ENCODE results near the gene MAN2A1. TPM values are rescaled to one million over a fixed set of nuclear protein-coding genes. Genes with fewer than 3 reads are reported as not detected.

Gene MAN2A1
- total RNA-seq: 10 to 100 TPM; 32.3 to 41.0 TPM

DNA sequence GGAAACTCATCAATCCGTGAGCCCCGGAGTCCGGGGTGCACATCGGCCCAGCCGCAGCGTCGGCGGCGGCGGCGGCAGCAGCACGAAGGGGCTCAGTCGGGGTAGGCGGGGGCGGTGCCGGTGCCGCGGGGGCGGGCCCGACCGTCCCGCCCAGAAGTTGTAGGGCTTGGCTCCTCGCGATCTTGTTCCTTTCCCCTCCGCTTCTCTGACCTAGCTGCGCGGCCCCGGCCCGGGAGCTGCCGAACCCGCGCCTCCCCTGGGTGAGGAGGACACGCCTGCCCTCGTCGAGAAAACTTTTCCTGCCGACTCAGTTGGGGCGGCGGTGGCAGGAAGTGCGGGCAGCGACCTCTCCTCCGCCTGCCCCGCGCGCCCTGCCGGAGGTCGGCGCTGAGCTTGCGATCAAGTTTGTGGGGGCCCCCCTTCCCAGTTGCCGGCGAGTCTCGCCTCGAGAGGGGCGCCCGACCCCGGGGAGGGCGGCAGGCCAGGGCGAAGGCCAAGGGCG lies at the start of gene MAN2A1:
Gene MAN2A1 (plus strand): TSS at position 188 of the 502 bp plus-strand sequence. CDS start 491 bp downstream, outside the sequence.
- peak within 1 kb of the TSS; percentile 88 to 94 for H3K27ac Mint-ChIP-seq
- DNase-seq (ENCODE audit: low spot score in 2 of 2) (peak; percentile 76 to 79), ATAC-seq (peak; percentile 52 to 67)
- peaks cover 0 to 6% of the 10 kb centered on the region in 2 donors for H3K36me3 Mint-ChIP-seq
- H3K9me3 Mint-ChIP-seq: no peaks in the 10 kb centered on the region

DNA sequence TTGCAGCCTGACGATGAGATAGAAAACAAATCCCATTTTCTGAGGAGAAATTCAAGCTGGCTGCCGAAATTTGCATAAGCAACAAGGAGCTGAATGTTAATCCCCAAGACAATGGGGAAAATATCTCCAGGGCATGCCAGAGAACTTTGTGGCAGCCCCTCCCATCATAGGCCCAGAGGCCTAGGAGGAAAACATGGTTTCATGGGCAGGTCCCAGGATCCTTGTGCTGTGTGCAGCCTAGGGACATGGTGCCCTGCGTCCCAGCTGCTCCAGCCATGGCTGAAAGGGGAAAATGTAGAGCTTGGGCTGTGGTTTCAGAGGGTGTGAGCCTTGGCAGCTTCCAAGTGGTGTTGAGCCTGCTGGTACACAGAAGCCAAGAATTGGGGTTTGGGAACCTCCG lies 48.8 kb upstream of the MAN2A1 start:
- DNase-seq (ENCODE audit: low spot score in 2 of 2): no peak
- Mint-ChIP-seq H3K9me3 (peaks cover 0 to 12% of the 10 kb centered on the region in 2 donors), H3K36me3 (peaks cover 0 to 4% of the 10 kb centered on the region in 2 donors), H3K27ac (no peak overlapping the region)
- ATAC-seq: no peak

DNA sequence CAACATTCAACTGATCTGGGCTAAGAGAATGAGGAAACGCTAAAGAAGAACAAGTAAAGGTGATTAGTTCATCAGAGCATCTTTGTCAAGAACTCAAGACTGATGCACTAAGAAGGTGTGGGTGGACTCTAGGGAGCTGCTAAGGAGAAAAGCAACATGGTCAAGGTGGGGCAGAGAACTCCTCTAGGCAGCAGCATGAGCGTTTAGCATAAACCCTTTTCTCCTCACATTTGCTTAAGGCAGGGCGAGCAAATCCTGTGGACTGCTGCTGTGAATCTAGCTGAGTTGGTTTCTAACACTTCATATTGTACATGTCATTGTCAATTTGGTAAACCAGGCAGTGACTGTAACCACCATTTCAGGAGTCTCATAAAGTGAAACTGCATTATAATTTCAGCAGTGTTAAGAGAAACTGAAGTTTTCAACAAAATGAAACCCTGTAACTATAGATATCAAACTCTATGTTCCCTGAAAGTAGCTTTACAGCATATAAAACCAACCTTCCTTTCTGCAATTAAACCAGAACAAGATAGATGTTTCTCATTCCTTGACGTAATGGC lies 45.9 kb upstream of the MAN2A1 start:
- peaks cover 0 to 4% of the 10 kb centered on the region in 2 donors for H3K36me3 Mint-ChIP-seq
- H3K27ac Mint-ChIP-seq: no peak overlapping the region
- H3K9me3 Mint-ChIP-seq: peaks cover 0 to 12% of the 10 kb centered on the region in 2 donors
- DNase-seq (ENCODE audit: low spot score in 2 of 2) (no peak), ATAC-seq (no peak)

DNA sequence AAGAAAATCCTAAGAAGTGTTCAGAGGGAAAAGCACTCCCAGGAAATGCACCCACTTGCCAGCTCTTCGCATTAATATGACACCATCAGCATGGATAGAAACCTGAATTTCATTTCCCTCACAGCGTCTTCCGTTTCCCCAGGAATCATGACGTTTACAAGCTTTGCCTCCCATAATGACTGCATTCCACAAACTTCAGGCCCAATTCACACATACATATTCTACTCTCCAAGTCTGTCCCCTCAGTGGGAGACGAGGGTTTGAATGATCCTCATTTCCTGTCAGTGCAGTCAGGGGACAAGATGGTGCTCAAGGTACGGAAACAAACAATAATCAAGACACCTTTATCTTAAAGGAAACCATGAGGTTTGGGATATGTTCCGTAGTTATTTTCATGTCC lies 44.9 kb upstream of the MAN2A1 start:
- ATAC-seq: no peak
- Mint-ChIP-seq H3K36me3 (peaks cover 0 to 4% of the 10 kb centered on the region in 2 donors), H3K9me3 (peaks cover 0 to 12% of the 10 kb centered on the region in 2 donors), H3K27ac (no peak overlapping the region)
- DNase-seq (ENCODE audit: low spot score in 2 of 2): no peak

DNA sequence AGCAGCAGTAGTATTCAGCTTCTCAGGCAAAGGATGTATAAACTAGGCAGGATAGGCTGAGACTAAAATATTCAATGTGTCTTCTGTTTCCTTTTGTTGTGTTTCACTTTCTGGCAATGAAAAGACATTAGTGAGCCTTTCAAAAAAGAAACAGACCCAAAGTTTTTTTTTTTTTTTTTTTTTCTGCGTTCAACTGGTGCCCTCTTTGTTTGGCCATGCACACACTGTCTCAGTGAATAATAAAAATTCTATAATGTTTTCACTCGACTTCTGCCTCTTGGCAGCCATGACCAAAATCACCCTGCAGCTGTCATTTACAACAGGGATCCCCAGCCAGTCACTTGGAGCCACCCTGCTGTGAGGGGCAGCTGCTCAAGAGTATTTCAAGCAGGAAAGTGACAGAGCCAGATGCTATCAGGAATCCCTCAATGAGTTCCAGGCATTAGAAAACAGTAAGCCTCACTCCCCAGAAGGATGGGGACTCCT lies 44.0 kb upstream of the MAN2A1 start:
- H3K27ac Mint-ChIP-seq: no peak overlapping the region

GRCh38 chr5:109649318-109649717 lies 40.4 kb upstream of the MAN2A1 start:
- no peaks in the 10 kb centered on the region for H3K36me3 Mint-ChIP-seq
- DNase-seq (ENCODE audit: low spot score in 2 of 2) (no peak), ATAC-seq (no peak)
- H3K9me3 Mint-ChIP-seq: no peaks in the 10 kb centered on the region
- no peak overlapping the region for H3K27ac Mint-ChIP-seq

More for the DNA sequence above, 44.0 kb upstream of the MAN2A1 start:
- ATAC-seq (no peak), DNase-seq (ENCODE audit: low spot score in 2 of 2) (no peak)
- Mint-ChIP-seq H3K36me3 (no peaks in the 10 kb centered on the region), H3K9me3 (peaks cover 0 to 4% of the 10 kb centered on the region in 2 donors)

DNA sequence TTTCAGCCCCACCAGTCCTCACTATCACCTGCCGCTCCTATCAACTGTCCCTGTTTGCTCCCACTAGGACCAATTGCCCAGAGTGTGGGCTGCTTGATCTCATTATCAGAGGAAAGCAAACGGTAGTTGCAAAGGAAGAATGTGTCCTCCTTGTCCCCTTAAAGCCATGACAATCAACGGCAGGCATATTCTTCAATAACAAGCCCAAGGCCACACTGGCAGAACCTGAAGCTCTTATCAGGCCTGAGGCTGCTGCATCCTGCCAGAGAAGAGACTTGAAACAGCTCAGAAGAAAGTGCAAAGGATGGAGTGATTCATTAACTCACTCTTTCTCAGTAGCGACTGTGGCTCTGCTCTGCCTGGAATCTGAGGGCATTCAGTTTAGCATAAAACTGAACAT lies 39.2 kb upstream of the MAN2A1 start:
- ATAC-seq: peak in 1 of 2 donors; percentile 42
- Mint-ChIP-seq H3K27ac (no peak overlapping the region), H3K36me3 (no peaks in the 10 kb centered on the region), H3K9me3 (no peaks in the 10 kb centered on the region)
- no peak for DNase-seq (ENCODE audit: low spot score in 2 of 2)

GRCh38 chr5:109652096-109652495 lies 37.6 kb upstream of the MAN2A1 start:
- no peak for DNase-seq (ENCODE audit: low spot score in 2 of 2)
- no peak for ATAC-seq
- H3K36me3 Mint-ChIP-seq: no peaks in the 10 kb centered on the region
- H3K9me3 Mint-ChIP-seq: no peaks in the 10 kb centered on the region
- no peak overlapping the region for H3K27ac Mint-ChIP-seq

- Mint-ChIP-seq H3K9me3 (no peaks in the 10 kb centered on the region), H3K27ac (no peak overlapping the region), H3K36me3 (no peaks in the 10 kb centered on the region)
- ATAC-seq (no peak), DNase-seq (ENCODE audit: low spot score in 2 of 2) (no peak)
These were observed 36.7 kb upstream of the MAN2A1 start for GRCh38 chr5:109653042-109653441.

- ATAC-seq: no peak
- H3K9me3 Mint-ChIP-seq: no peaks in the 10 kb centered on the region
- no peaks in the 10 kb centered on the region for H3K36me3 Mint-ChIP-seq
- H3K27ac Mint-ChIP-seq: no peak overlapping the region
- no peak for DNase-seq (ENCODE audit: low spot score in 2 of 2)
These were observed 36.0 kb upstream of the MAN2A1 start for GRCh38 chr5:109653561-109654239.

DNA sequence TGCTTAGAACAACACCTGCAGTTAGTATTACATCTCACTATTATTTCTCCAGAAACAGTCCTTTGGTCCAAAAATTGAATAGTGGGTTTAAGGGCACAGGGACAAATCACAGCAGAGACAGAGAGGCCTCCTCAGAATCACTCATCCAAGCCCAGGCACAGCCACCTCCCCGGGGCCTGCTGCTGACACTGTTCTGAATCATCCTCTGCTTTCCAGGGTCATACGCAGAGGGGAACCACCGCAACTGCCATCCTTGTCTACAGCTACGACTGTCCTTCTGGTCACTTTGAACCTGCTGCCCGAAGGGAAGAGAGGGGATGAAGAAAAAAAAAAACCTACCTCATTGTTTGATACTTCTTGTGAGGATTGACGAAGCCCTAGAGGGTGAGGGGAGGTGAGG lies 35.3 kb upstream of the MAN2A1 start:
- peak in 1 of 2 donors; percentile 7 for DNase-seq (ENCODE audit: low spot score in 2 of 2)
- peak; percentile 71 to 87 for ATAC-seq
- no peaks in the 10 kb centered on the region for H3K9me3 Mint-ChIP-seq
- no peaks in the 10 kb centered on the region for H3K36me3 Mint-ChIP-seq
- H3K27ac Mint-ChIP-seq: no peak overlapping the region

DNA sequence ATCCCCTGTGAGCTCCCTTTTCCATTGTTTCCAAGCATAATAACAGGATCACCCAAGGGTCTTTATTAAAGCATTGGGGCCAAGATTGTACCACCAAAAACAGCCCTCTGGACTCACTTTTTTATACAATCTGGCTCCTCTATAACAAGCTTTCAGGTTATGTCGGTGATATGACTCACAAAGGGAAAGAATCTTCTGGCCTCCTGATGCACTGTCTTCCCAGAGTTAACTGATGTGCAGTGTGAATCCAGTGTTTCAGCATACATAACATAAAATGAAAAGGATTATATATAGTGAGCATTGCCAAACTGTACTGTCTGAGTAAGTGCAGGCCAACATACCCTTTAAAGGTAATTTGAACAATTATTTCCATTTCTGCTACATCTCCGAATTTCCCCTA lies 33.9 kb upstream of the MAN2A1 start:
- DNase-seq (ENCODE audit: low spot score in 2 of 2) (no peak), ATAC-seq (peak; percentile 21 to 37)
- H3K27ac Mint-ChIP-seq: no peak overlapping the region
- no peaks in the 10 kb centered on the region for H3K9me3 Mint-ChIP-seq
- no peaks in the 10 kb centered on the region for H3K36me3 Mint-ChIP-seq

- Mint-ChIP-seq H3K9me3 (no peaks in the 10 kb centered on the region), H3K27ac (peak overlapping the region in 1 of 2 donors; percentile 9), H3K36me3 (no peaks in the 10 kb centered on the region)
- DNase-seq (ENCODE audit: low spot score in 2 of 2) (peak; percentile 33 to 67), ATAC-seq (peak; percentile 71 to 81)
These were observed 32.9 kb upstream of the MAN2A1 start for GRCh38 chr5:109656829-109657228.

DNA sequence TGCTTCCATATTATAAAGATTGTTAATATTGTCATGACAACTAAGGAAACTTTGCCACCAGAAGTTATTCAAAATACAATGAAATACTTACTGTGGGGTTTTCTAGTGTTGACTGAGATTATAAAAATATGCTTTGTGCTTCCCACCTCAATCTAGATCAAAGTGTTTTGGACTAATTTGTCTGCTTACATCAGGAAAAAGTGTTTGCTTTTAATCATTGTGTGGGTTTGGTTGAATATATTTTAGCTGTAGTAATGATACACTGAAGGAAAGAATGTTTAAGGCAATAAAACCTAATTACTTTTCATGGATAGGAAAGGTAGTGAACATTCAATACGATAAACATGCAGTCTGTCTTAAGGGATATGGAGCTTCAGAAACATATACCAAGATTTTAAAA lies 29.8 kb upstream of the MAN2A1 start:
- no peak for ATAC-seq
- H3K9me3 Mint-ChIP-seq: no peaks in the 10 kb centered on the region
- no peaks in the 10 kb centered on the region for H3K36me3 Mint-ChIP-seq
- DNase-seq (ENCODE audit: low spot score in 2 of 2): no peak
- H3K27ac Mint-ChIP-seq: no peak overlapping the region

GRCh38 chr5:109660301-109660700 lies 29.4 kb upstream of the MAN2A1 start:
- H3K9me3 Mint-ChIP-seq: no peaks in the 10 kb centered on the region
- no peak for DNase-seq (ENCODE audit: low spot score in 2 of 2)
- no peak for ATAC-seq
- H3K27ac Mint-ChIP-seq: no peak overlapping the region
- no peaks in the 10 kb centered on the region for H3K36me3 Mint-ChIP-seq

GRCh38 chr5:109668237-109668636 lies 21.5 kb upstream of the MAN2A1 start:
- Mint-ChIP-seq H3K27ac (no peak overlapping the region), H3K36me3 (no peaks in the 10 kb centered on the region), H3K9me3 (peaks cover 0 to 5% of the 10 kb centered on the region in 2 donors)
- DNase-seq (ENCODE audit: low spot score in 2 of 2): no peak
- ATAC-seq: no peak

- ATAC-seq (no peak), DNase-seq (ENCODE audit: low spot score in 2 of 2) (no peak)
- no peak overlapping the region for H3K27ac Mint-ChIP-seq
- H3K9me3 Mint-ChIP-seq: peaks cover 0 to 5% of the 10 kb centered on the region in 2 donors
- H3K36me3 Mint-ChIP-seq: no peaks in the 10 kb centered on the region
These were observed 20.9 kb upstream of the MAN2A1 start for GRCh38 chr5:109668668-109669422.

All from activated naive CD4-positive, alpha-beta T cell treated with anti-CD3 and anti-CD28 coated beads, Interleukin-2, amount 50 U/mL, for 72 hours (primary cell).